GM19324 (cell line): ENCODE measurements around the gene COQ9.
"Not testable (repeated sequence)": the region's sequence is repeated elsewhere in the genome, so short reads cannot be mapped to it uniquely, and the experiment has no call there.

Source experiments
- ATAC-seq: cut with Tn5 transposase; IDR thresholded peaks from one replicate; pipeline ENCODE4 v1.9.1; 2021; ENCODE audit warnings: mild to moderate bottlenecking, moderate library complexity; ENCODE audit not compliant: unreplicated experiment, low FRiP score

Gene COQ9

GRCh38 chr16:57483725-57484514 lies 36.6 kb downstream of the COQ9 start:
- ATAC-seq = no peak

- ATAC-seq = no peak
Measured at GRCh38 chr16:57484515-57485005, 37.3 kb downstream of the COQ9 start.

GRCh38 chr16:57485091-57485915 lies 38.0 kb downstream of the COQ9 start:
- ATAC-seq = no peak

GRCh38 chr16:57485916-57486857 lies 38.9 kb downstream of the COQ9 start, which contains the start of gene DOK4:
Gene DOK4 (minus strand): TSS chr16:57486493. CDS start chr16:57479507, 6,986 bp downstream.
- ATAC-seq = peak; percentile 70

GRCh38 chr16:57486858-57487834 lies 39.9 kb downstream of the COQ9 start:
- no peak for ATAC-seq

- ATAC-seq = no peak
Measured at GRCh38 chr16:57489229-57489628, 42.0 kb downstream of the COQ9 start.

GRCh38 chr16:57493767-57494166 lies 46.5 kb downstream of the COQ9 start:
- ATAC-seq = no peak

GRCh38 chr16:57497121-57497520 lies 49.8 kb downstream of the COQ9 start:
- no peak for ATAC-seq

- no peak for ATAC-seq
Measured at GRCh38 chr16:57498031-57498430, 50.8 kb downstream of the COQ9 start.

- ATAC-seq = not testable (repeated sequence)
Measured at GRCh38 chr16:57499941-57500340, 52.7 kb downstream of the COQ9 start.

GRCh38 chr16:57500578-57501111 lies 53.4 kb downstream of the COQ9 start:
- ATAC-seq = no peak

GRCh38 chr16:57501492-57501891 lies 54.2 kb downstream of the COQ9 start:
- no peak for ATAC-seq

GRCh38 chr16:57502048-57502775 lies 54.9 kb downstream of the COQ9 start:
- ATAC-seq = no peak

- ATAC-seq = no peak
Measured at GRCh38 chr16:57503366-57503765, 56.1 kb downstream of the COQ9 start.

- ATAC-seq = no peak
Measured at GRCh38 chr16:57504001-57504400, 56.7 kb downstream of the COQ9 start.

GRCh38 chr16:57504491-57504890 lies 57.2 kb downstream of the COQ9 start:
- no peak for ATAC-seq

- no peak for ATAC-seq
Measured at GRCh38 chr16:57505169-57505568, 57.9 kb downstream of the COQ9 start.
